ENCODE data around the gene CIDEC.
A peak's percentile ranks its signal among the peaks of the same experiment; 100 is the strongest.

The CIDEC gene

GRCh38 chr3:9891072-9891622, 11.1 kb upstream of the CIDEC start:
- FAIRE-seq, result no peak
- DNase-seq (ENCODE audit: insufficient read length, low spot score), result no peak
- no peak for TF ChIP-seq CTCF (IDR thresholded peaks at IDR 0.05; ENCODE audit: insufficient read depth, missing control alignments)

GRCh38 chr3:9890249-9891071, 10.4 kb upstream of the CIDEC start, which contains the start of gene JAGN1:
Gene JAGN1 (plus strand): TSS chr3:9890610. CDS start chr3:9890723, 113 bp downstream.
- DNase-seq (ENCODE audit: insufficient read length, low spot score), result peak; percentile 58
- no peak for FAIRE-seq
- no peak for TF ChIP-seq CTCF (IDR thresholded peaks at IDR 0.05; ENCODE audit: insufficient read depth, missing control alignments)

GRCh38 chr3:9889405-9889804, 9.4 kb upstream of the CIDEC start:
- DNase-seq (ENCODE audit: insufficient read length, low spot score) (no peak), FAIRE-seq (no peak)
- TF ChIP-seq CTCF (IDR thresholded peaks at IDR 0.05; ENCODE audit: insufficient read depth, missing control alignments), result no peak

GRCh38 chr3:9888540-9888939, 8.5 kb upstream of the CIDEC start:
- DNase-seq (ENCODE audit: insufficient read length, low spot score) (no peak), FAIRE-seq (no peak)
- TF ChIP-seq CTCF (IDR thresholded peaks at IDR 0.05; ENCODE audit: insufficient read depth, missing control alignments), result no peak

- no peak for FAIRE-seq
- TF ChIP-seq CTCF (IDR thresholded peaks at IDR 0.05; ENCODE audit: insufficient read depth, missing control alignments), result no peak
- DNase-seq (ENCODE audit: insufficient read length, low spot score), result no peak
Observed at GRCh38 chr3:9887480-9887879, 7.4 kb upstream of the CIDEC start.

GRCh38 chr3:9886328-9886727, 6.3 kb upstream of the CIDEC start:
- FAIRE-seq (no peak), DNase-seq (ENCODE audit: insufficient read length, low spot score) (no peak)
- TF ChIP-seq CTCF (IDR thresholded peaks at IDR 0.05; ENCODE audit: insufficient read depth, missing control alignments), result no peak
